Subcutaneous adipose tissue (tissue), 4 donors: ENCODE data around the gene PUM2. TPM values are rescaled to one million over a fixed set of nuclear protein-coding genes. Genes with fewer than 3 reads are reported as not detected.

Experiments
- CTCF ChIP-seq: fragments of 450-650 bp; IDR thresholded peaks from one replicate; pipeline ENCODE4 v1.5.1; 2016; ENCODE audit warnings: low read depth, mild to moderate bottlenecking, control low read depth, antibody characterized with exemption, moderate library complexity
- total RNA-seq, 4 donors: library from RNA; depleted of rRNA; stranded (reverse); fragments of >200 nt; gene quantifications; one replicate each; pipeline ENCODE4 v1.1.0, GENCODE V29; 2016

PUM2 gene
- total RNA-seq, 4 donors from 2014 or later = 63.9 to 87.1 (median 78.2) TPM

GRCh38 chr2:20355131-20355530, 4.5 kb upstream of the PUM2 start:
- TF ChIP-seq CTCF = no peak

GRCh38 chr2:20353241-20353992, 2.8 kb upstream of the PUM2 start:
- TF ChIP-seq CTCF = no peak

GRCh38 chr2:20352581-20353216, 2.1 kb upstream of the PUM2 start:
- no peak for TF ChIP-seq CTCF

- TF ChIP-seq CTCF = no peak
These were observed 1.6 kb upstream of the PUM2 start for GRCh38 chr2:20352230-20352578.

GRCh38 chr2:20351555-20352229, 1.0 kb upstream of the PUM2 start:
- no peak for TF ChIP-seq CTCF

- no peak for TF ChIP-seq CTCF
These were observed 467 bp downstream of the PUM2 start for GRCh38 chr2:20350041-20350712.

- TF ChIP-seq CTCF = no peak
These were observed 1.1 kb downstream of the PUM2 start for GRCh38 chr2:20349513-20349921.
